C4-2B (cell line): ENCODE measurements around the gene KLHDC8A.

Experiments used
- ZFX ChIP-seq: fragments of 450-650 bp; IDR thresholded peaks from 2 replicates; pipeline ENCODE4 v1.6.1; 2017
- TF ChIP-seq, protein P1 (sequence below): fragments of 450-650 bp; conservative IDR thresholded peaks from 2 replicates; pipeline ENCODE4 v1.5.1; 2017; ENCODE audit warnings: mild to moderate bottlenecking

DNA sequence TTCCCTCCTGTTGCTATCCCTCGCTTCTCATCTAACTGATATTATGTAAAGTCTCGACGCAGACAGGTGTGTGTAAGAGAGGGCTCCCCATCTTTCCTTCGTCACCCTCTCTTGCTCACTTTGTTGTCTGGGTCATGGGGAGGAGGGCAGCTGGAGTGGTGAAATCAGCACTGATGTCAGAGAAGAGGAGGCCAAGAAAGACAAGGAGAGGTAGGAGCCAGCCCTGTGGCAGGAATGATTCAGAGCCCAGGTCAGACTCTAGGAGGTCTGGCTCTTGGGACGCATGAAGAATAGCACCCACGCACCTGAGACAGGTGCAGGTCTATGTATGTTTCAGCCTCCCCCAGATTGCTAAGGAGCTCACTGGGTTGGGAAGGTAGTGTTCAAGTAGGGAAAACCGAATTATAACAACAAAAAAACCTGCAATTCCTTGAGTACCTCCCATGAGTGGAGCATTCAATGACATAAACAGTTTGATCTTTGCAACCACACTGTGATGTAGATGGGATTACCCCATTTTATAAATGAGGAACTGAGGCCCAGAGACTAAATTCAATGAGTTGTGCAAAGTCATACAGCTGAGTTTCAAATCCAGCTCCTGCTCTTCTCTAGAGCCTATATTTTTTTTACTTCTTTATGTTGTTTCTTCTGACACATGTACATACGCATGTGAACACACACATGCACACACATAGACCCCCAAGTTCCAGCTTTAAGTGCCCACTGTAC is 45.6 kb downstream of the KLHDC8A start:
- TF ChIP-seq, protein P1, sequence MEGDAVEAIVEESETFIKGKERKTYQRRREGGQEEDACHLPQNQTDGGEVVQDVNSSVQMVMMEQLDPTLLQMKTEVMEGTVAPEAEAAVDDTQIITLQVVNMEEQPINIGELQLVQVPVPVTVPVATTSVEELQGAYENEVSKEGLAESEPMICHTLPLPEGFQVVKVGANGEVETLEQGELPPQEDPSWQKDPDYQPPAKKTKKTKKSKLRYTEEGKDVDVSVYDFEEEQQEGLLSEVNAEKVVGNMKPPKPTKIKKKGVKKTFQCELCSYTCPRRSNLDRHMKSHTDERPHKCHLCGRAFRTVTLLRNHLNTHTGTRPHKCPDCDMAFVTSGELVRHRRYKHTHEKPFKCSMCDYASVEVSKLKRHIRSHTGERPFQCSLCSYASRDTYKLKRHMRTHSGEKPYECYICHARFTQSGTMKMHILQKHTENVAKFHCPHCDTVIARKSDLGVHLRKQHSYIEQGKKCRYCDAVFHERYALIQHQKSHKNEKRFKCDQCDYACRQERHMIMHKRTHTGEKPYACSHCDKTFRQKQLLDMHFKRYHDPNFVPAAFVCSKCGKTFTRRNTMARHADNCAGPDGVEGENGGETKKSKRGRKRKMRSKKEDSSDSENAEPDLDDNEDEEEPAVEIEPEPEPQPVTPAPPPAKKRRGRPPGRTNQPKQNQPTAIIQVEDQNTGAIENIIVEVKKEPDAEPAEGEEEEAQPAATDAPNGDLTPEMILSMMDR: no peak
- no peak for TF ChIP-seq ZFX
